Fibroblast of peridontal ligament (primary cell): ENCODE results near the gene TFEC.
"Not testable (repeated sequence)": the region's sequence is repeated elsewhere in the genome, so short reads cannot be mapped to it uniquely, and the experiment has no call there.

Experiments used
- DNase-seq: peaks from one replicate; pipeline ENCODE4 v3.0.0-alpha.2; 2010; ENCODE audit errors: extremely low read depth

The TFEC gene, protein sequence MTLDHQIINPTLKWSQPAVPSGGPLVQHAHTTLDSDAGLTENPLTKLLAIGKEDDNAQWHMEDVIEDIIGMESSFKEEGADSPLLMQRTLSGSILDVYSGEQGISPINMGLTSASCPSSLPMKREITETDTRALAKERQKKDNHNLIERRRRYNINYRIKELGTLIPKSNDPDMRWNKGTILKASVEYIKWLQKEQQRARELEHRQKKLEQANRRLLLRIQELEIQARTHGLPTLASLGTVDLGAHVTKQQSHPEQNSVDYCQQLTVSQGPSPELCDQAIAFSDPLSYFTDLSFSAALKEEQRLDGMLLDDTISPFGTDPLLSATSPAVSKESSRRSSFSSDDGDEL

DNA sequence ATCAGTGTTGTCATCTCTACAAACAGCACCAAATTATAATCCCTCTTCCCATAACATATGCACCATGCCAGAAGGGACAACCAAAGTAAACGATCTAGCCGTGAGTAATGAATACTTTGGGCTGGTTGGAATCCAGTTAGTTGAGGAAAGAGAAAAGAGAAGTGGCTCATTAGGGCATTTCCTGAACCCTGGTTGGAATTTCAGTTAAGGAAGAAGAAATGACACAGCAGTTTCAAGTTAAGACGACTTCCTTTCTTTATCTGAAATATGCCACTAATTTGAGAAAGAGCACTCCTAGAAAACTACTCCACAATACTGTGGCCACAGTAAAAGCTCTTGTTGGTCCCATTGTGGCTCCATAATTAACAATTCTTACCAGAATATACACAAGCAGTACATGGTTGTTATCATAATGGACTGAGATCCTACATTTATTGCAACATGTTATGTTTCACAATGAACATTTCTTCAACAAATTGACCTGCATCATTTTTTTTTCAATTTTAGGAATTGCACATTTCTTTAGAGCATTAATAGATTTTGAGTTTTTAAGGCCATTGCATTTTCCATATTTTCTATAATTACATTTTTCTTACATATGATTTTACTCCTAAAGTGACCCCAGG is at the start of gene TFEC:
TSS of gene TFEC (minus strand) at position 113 of the 626 bp plus-strand sequence. CDS start 46,322 bp downstream, outside the sequence.
- DNase-seq = peak; percentile 26

GRCh38 chr7:116075351-116076145 is 45.0 kb upstream of the TFEC start:
- DNase-seq = no peak

- no peak for DNase-seq
Measured at GRCh38 chr7:116071629-116072028, 41.1 kb upstream of the TFEC start.

DNA sequence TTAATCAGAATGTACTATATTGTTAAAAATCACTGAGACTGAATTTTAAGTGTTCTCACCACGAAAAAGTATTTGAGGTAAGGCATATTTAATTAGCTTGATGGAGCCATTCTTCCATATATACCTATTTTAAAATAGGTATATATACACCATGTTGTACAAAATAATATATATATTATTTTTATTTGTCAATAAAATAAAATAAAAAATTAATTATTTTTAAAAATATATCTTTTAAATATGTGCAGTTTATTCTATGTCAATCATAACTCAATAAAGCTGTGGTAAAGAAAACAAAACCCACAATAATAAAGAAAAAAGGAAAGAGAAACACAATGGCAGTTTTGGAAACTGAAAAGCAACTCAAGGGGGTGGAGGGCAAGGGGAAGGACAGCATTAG is 33.6 kb upstream of the TFEC start:
- DNase-seq = no peak

- peak; percentile 3 for DNase-seq
Measured at GRCh38 chr7:116062666-116063065, 32.1 kb upstream of the TFEC start.

DNA sequence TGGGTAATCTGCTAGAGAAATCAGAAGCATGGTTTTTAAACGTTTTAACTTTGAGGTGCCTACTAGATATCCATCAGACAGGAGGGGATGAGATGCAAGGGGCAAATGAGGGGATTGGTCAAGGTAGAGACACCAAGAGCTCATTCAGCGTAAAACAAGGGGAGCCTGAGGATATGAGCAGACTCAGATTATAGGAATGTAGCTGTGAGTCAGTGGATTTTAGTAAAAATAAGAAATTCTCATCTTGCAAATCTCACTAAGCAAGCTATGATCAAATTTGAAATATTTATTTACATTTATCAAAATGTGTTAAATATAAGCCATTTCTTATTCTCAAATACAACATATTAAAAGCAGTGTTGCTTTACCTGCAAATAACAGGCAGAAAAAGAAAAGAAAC is 21.4 kb upstream of the TFEC start:
- DNase-seq = no peak

GRCh38 chr7:116047261-116047660 is 16.7 kb upstream of the TFEC start:
- DNase-seq = not testable (repeated sequence)

- DNase-seq = no peak
Measured at GRCh38 chr7:116045532-116045931, 15.0 kb upstream of the TFEC start.

- no peak for DNase-seq
Measured at GRCh38 chr7:116041615-116042014, 11.1 kb upstream of the TFEC start.

- no peak for DNase-seq
Measured at GRCh38 chr7:116037401-116037800, 6.8 kb upstream of the TFEC start.

GRCh38 chr7:116034411-116034810 is 3.8 kb upstream of the TFEC start:
- no peak for DNase-seq

DNA sequence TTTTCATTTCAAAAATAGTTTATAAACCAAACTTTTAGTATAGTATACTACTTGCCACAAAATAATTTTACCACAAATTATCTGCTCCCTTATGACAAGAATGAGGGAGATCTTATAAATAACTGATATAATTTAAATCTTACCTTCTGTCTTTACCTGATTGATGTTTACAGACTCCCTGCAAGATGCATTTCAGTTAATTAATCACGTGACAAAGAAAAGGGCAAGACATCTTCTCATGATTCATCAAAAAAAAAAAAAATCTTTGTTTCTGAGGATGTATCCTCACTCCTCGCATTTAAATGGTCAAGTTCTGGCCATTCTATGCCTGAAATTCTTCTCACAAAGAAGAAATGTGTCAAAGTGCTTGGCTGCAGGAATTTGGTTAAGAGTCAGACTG is 2.3 kb upstream of the TFEC start:
- DNase-seq = no peak

DNA sequence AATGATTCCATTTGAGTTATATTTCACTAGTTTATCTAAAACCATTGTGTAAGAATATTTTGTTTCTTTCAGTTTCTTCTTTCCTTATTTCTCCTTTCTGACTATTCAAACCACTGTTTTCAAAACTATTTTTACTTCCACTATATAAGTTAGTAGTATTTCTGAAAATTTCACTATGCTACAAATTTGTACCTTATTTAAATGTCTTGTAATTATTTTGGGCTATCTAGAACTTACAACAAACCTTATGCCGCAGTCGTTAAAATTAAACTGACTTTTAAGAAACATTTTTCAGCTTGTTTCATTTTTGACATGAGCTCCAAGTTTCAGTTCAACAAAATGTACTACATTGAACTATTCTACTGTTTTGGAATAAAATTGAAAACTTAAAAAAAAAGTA is 1.8 kb downstream of the TFEC start:
- no peak for DNase-seq

DNA sequence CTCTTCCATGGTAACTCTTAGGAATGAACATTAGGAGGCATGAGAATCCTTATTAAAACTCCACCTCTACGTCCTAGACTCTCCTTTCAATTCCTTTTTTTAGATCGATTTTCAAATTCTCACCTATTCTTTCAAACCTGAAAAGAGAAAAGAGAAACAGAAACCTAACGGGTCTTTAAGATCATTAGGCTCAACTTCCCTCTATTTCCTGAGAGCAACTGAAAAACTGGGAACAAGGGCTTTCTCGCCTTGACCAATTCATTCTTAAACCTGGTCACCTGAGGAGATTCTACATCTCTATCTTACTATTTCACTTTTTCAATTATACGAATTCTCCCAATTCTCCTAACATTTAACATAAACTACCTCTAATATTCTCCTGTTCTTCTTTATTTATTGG is 2.8 kb downstream of the TFEC start:
- no peak for DNase-seq

DNA sequence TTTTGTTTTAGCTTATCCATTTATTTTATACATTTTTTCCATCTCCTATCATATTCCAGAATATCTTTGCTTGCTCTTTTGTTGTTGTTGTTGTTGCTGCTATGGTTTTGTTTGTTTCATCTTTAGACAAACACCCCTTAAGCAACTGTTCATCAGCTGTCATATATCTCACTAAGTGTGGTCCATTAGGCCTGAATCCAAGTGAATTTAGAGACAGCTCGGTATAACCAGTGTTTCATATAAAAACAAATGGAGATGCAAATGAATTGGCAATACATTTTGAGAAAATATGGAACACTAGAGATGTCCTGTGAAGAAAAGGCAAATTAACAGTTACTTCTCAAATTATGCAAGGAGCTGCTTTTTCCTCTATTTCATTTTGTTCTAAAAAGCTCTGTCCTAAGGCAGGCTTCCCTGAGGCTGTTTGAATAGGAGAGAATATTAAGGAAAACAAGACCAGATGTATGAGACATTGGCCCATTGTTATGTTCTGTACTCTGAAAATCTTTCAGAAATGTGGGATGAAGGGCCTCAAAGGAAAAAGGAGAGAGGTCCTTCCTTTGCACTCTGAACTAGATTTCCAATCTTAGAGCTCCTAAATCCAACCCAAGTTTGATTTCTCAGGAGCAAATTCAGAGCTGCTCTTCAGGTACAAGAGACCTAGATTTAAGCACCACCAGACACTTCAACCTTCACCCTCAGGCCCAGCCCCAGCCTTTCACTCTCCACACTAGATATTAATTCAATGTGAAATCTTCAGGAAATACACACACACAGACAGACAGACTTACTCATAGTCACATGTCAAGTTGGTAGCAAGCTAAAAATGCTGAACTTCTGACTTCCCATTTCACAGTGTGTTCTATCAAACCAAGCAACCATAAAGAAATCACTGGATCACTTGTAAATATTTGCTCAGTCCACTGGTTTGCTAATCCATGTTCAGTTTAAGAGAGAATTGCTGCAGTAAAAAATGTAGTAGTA is 5.4 kb downstream of the TFEC start:
- DNase-seq = peak; percentile 14

- no peak for DNase-seq
Measured at GRCh38 chr7:116021237-116021636, 9.3 kb downstream of the TFEC start.

GRCh38 chr7:116018731-116019130 is 11.8 kb downstream of the TFEC start:
- DNase-seq = no peak

DNA sequence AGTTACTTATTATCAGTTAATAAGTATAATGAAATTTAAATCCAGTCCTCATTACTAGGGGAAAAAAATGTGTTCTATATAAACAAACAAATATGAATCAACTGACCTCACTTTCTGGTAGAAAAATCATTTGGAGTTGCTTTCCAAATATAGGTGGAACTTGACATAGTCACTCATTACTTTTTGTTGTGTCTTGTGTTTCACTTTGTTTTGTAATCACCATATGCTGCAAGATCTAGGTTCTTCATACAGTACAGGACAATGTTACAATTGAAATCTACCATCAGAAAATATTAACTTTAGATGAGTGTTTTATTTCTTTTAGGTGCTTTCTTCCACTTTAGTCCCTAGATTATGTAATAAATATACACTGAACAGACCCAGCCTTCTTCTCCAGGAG is 16.9 kb downstream of the TFEC start:
- DNase-seq = no peak

GRCh38 chr7:116011584-116011983 is 19.0 kb downstream of the TFEC start:
- DNase-seq = no peak

DNA sequence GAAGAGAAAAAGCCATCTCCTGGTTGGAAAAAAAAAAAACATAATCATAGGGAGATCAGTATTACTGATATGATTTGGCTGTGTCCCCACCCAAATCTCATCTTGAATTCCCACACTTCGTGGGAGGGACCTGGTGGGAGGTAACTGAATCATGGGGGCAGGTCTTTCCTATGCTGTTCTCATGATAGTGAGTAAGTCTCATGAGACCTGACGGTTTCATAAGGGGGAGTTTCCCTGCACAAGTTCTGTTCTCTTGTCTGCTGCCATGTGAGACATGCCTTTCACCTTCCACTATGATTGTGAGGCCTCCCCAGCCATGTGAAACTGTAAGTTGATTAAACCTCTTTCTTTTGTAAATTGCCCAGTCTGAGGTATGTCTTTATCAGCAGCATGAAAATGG is 25.8 kb downstream of the TFEC start:
- not testable (repeated sequence) for DNase-seq

- DNase-seq = no peak
Measured at GRCh38 chr7:115997221-115997620, 33.3 kb downstream of the TFEC start.
